ENCODE data around the gene ATRX.
"Not testable (repeated sequence)": the region's sequence is repeated elsewhere in the genome, so short reads cannot be mapped to it uniquely, and the experiment has no call there.

The ATRX gene

DNA sequence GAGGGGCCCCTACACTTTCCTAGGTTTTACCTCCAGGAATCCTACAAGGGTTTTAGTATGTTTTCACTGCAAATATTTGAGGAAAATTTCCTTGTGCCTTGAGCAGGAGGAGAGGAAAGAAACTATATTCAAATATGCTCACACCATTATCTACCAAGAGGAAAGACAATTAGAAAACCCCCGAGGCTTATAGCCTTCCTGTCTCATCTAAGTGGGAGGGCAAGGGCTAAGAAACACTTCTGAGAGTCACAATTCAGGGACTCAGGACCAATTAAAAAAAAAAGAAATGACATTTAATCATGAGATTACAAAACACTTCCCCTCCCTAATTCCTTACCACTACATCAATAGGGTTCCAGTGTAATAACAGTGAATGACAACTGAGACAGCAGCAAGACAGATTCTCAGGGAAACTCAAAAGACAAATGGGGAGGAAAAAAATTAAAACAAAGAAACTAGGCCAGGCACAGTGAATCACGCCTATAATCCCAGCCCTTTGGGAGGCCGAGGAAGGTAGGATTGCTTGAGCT lies 45.6 kb downstream of the ATRX start:
- no peak for DNase-seq (ENCODE audit: low read depth)

DNA sequence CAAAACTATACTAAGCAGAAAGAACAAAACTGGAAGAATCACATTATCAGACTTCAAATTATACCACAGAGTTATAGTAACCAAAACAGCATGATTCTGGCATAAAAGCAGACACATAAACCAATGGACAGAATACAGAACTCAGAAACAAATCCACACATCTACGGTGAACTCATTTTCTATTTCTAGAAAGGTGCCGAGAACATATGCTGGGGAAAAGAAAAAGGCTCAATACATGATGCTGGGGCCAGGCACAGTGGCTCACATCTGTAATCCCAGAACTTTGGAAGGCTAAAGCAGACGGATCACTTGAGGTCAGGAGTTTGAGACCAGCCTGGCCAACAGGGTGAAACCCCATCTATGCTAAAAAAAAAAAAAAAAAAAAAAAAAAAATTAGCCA lies 52.7 kb downstream of the ATRX start:
- DNase-seq (ENCODE audit: low read depth): no peak

DNA sequence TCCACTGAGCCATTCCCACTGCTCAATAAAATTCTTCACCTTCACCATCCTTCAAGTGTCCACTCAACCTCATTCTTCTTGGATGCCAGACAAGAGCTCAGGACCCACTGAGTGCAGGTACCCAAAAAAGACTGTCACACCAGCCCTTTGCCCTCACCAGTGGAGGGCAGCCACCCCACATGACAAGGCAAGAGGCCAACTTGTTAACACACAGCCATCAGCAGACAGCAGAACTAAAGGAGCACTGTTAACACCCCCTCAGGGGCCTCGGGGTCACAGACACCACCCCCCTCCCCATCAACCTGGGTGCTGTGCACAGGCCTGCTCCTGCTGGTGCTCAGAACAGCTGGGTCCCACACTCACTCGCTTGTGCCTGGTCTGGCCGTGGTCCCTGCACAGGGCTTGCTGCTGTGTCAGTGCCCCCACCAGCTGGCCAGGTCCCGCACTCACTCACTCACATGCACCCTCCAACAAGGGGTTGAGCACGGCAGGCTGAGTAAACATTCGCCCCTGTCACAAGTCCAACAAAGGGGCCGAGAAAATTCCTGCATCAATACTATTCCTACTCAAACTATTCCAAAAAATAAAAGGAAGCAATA lies 54.1 kb downstream of the ATRX start:
- DNase-seq (ENCODE audit: low read depth): no peak

DNA sequence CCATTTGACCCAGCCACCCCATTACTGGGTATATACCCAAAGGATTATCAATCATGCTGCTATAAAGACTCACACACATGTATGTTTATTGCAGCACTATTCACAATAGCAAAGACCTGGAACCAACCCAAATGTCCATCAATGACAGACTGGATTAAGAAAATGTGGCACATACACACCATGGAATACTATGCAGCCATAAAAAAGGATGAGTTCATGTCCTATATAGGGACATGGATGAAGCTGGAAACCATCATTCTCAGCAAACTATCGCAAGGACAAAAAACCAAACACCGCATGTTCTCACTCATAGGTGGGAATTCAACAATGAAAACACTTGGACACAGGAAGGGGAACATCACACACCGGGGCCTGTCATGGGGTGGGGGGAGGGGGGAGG lies 59.9 kb downstream of the ATRX start:
- DNase-seq (ENCODE audit: low read depth): not testable (repeated sequence)

DNA sequence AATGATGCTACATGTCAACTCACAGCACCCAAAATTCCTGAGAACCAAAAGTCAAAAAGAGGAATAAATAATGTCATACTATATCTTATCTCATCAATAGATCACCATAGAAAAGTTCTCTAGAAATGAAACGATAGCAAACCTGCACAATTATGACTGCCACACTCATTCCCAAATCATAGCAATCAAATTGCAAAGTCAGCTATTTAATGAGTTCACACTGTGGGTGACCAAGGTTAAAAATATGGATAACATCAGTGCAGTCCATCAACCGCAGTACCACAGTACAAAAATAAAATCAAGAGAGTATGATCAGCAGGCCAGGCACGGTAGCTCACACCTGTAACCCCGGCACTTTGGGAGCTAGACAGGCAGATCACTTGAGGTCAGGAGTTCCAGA lies 62.3 kb downstream of the ATRX start:
- no peak for DNase-seq (ENCODE audit: low read depth)

DNA sequence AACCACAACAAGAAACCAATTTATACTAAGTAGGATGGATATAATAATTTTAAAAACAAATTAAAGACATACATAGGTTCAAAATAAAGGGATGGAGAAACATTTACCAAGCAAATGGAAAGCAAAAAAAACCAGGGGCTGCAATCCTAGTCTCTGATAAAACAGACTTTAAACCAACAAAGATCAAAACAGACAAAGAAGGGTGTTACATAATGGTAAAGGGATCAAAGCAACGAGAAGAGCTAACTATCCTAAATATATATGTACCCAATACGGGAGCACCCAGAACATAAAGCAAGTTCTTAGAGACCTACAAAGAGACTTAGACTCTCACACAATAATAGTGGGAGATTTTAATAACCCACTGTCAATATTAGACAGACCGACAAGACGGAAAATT lies 66.6 kb downstream of the ATRX start:
- DNase-seq (ENCODE audit: low read depth): no peak

DNA sequence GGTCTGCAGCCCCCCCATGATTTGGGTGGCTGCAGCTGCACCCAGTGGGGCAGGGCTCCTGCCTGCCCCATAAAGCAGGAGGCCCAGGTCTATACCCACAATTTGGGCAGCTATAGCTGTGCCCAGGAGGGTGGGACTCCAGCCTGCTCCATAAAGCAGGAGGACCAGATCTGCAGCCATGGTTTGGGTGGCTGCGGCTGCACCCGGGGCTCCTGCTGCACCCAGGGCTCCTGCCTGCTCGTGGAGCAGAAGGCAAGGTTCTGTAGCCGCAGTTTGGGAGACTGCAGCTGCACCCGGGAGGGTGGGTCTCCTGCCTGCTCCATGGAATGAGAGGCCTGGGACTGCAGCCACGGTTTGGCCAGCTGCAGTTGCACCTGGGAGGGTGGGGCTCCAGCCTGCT lies 81.1 kb downstream of the ATRX start:
- DNase-seq (ENCODE audit: low read depth): no peak

DNA sequence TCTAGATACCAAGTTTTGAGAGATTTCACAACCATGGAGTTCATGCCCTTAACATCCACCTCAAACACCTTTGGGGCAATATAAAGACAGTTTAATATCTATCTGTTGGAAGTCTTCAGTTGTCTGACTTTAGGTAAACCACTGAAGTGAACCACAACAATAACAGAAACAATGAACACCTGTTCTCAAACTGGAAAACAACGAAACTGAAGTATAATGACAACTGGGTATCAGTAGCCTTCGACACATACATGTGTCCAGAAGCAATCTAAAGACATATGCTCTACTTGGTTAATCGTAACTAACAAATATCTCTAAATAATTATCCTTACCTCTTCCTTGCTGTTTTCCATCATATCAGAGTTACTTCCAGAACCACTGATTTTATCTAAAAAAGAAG lies 87.8 kb downstream of the ATRX start:
- DNase-seq (ENCODE audit: low read depth): no peak

DNA sequence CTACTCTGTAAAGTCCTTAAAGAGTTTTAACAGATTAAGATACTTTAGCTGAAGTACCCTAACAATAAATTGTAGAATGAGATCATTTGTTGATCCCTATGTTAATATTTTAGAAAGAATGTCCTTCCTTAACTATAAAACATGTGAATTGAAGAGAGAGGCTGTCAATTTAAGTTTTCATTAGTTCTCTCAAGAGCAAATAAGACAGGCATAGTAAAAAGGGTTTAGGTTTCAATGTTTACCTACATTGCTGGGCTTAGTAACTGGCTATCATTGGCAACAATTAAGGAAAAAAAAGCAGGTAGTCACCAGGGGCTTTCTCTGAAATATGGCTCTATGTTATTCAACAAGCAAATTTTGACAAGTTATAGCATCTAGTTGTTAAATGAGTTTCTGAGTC lies 91.5 kb downstream of the ATRX start:
- no peak for DNase-seq (ENCODE audit: low read depth)

DNA sequence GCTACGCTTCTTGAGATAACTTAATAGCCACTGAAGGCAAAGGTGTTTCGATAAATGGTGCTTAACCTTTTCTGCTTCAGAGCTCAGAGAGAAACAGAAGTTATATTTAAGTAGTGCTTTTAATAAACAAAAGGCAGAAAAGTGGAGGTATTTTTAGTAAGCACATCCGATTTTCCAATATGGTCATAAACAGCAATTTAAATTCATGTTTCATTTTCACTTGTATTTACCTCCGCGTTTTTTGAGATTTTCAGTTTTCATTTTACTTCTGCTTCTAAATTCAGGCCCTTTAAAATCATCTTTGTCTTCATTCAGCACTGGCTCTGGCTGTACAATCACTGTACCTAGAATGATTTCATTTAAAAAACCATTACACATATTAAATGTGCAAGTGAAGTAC lies 92.4 kb downstream of the ATRX start:
- no peak for DNase-seq (ENCODE audit: low read depth)

DNA sequence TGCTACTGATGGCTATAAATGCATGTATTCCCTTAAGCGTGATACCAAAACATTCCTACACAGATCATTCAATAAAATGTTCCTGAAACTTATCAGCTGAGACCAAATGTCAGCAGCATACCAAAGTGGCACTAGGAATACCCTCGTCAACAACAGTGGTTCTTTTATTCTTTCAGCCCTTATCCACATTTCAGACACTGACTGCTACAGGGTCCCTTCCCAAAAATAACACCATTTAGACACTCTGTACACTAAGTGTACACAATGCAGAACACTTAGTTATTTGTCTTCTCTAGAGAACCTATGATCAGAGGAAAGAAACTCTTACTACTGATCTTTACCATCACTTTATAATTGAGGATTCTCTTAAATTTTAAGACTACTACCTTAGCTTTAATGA lies 94.1 kb downstream of the ATRX start:
- DNase-seq (ENCODE audit: low read depth): no peak

DNA sequence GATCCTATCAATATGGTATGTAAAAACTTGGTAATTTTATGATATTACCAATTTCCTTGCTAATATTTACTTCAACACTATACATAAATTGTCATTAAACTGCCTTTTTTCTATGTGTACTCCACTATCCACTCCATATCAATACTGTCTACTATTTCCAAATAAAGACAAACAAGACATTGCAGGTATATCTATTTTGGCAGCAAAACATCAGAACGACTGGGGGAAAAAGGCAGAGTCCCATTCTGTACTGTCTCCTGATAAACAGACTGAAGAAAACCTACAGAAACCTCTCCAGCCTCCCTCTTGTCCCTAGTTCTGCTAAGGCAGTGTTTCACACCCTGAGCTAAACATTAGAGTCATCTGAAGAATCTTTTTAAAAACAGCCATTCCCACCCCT lies 96.6 kb downstream of the ATRX start:
- no peak for DNase-seq (ENCODE audit: low read depth)

DNA sequence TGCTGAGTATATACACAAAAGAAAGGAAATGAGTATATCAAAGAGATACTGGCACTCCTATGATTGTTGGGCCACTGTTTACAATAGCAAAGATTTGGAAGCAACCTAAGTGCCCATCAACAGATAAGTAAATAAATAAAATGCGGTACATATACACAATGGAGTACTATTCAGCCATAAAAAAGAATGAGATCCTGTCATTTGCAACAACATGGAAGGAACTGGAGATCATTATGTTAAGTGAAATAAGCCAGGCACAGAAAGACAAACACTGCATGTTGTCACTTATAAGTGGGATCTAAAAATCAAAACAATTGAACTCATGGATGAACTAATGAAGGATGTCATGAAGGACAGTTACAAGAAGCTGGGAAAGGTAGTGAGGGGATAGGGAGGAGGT lies 100.3 kb downstream of the ATRX start:
- DNase-seq (ENCODE audit: low read depth): not testable (repeated sequence)

DNA sequence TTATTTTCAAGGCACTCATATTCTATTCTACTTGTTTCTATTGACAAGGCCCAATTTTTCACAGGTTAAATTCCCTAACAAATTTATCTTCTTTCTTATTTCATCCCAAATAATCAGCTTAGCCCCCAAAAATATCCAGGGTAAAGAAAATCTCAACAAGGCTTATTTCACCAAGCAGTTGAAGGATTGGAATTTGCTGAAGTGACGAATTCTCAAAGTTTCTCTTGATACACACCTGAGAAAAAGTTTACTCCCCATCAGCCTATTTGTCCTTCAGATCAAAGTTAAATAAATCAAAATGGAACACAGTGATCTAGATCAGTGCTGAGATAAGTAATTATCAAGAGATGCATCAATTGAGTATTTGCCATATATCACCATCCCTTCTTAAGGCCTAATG lies 106.9 kb downstream of the ATRX start:
- no peak for DNase-seq (ENCODE audit: low read depth)

DNA sequence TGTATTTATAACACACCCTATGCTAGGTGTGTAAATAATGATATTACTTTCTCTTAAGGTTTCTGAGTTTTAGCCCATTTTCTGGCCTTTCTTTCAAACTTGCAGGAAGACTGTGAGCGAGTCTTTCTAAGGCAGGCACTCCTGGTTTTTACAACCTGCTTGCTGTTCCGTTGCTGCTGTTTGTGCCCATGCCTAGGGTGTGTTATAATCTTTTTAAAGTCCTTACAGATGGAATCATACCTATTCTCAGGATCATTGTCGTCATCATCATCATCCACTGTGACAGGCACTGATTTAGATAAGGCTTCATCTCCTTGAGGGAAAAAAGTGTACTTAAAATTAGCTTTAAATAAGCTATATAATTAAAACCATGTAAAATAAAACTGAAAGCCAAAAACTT lies 110.0 kb downstream of the ATRX start:
- no peak for DNase-seq (ENCODE audit: low read depth)

DNA sequence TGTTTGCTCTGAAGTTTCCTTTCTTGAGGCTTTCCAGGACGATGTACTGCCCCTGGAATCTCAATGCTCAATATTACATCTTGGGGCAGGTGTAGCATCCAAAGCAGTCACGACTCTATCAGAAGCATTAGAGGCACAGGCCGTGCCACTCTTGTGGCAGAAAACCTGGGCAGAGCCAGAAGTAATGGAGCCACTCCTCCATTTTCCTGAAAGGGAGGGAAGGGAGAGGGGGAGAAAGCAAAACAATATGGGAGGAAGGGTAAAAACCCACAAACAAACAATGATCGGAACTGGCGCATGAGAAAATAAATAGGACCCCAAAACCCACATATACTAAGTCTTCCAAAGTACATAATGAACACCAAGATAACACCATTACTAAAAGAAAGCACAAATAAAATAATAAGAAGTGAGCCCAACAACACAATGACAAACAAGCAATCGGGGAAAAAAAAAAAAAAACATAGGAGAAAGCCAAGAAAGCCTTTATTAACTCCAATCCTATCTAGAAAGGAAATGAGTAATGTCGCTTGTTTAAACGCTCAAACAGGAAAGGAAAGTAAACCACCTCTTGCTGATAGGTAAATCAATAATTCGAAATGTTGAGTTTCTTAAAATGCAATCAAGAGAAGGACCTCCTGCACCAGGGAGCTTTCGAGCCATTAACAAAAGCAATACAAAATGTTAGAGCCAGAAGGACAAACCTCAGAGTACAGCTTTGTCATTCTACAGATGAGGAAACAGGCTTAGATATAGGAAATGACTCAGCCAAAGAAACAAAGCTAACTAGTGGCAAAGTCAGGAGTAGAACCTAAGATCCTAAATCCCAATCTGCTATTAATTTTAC lies 117.4 kb downstream of the ATRX start:
- peak; percentile 3 for DNase-seq (ENCODE audit: low read depth)

DNA sequence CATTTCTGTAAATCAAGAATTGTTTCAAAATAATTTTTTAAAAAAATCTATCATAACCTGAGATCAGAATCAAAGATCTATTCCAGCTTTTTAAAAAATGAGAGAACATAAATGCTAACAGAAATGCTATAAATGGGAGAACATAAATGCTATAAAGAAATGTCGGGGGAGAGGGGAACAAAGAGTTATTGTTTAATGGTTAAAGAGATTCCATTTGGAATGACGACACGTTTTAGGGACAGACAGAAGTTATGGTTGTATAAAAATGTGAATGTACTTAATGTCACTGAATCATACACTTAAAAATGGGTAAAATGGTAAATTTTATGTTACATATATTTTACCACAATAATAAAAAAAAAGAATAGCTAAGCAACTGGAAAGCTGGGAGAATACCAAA lies 127.1 kb downstream of the ATRX start:
- DNase-seq (ENCODE audit: low read depth): no peak

DNA sequence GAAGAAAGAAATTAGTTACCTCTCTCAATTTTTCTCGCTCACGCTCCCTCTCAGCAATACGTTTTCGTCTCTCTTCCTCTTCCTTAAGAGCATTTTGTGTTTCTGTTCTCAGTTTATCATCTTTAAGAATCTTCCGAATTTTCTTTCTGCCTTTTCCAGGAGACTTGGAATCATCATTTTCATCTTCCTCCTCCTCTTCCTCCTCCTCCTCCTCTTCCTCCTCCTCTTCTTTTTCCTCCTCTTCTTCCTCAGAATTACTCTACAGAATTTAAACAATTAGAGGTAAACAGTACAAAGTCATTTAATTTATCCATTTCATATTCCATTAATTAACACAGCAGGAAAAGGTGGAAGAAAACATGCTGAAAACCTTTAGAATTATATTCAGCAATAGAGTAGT lies 133.9 kb downstream of the ATRX start:
- DNase-seq (ENCODE audit: low read depth): no peak

DNA sequence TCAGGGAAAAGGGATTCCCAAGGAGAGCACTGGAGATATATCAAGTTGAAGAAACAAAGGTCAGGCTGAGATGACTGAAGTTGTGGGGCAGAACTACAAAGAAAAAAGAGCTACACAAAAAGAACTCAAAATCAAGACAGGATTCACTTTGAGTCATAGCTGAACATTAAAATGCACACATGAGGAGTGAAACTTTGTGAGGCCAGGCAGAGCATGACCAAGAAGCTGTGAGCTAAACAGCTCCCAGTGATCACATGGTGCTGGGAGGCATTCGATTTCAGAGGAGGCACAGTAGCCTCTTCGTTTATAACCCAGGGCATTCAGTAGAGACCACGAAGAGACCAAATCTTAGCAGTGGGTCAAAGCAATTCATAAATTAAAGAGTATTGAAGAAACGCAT lies 145.3 kb downstream of the ATRX start:
- no peak for DNase-seq (ENCODE audit: low read depth)

DNA sequence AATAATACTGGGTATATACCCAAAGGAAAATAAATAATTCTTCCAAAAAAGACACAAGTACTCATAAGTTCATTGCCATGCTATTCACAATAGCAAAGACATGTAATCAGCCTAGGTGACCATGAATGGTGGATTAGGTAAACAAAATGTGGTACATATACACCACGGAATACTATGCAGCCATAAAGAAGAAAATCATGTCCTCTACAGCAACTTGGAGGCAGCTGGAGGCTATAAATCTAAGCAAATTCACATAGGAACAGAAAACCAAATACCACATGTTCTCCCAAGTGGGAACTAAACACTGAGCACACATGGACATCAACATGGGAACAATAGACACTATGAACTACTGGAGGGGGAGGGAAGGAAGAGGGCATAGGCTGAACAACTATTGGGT lies 146.2 kb downstream of the ATRX start:
- DNase-seq (ENCODE audit: low read depth): no peak

DNA sequence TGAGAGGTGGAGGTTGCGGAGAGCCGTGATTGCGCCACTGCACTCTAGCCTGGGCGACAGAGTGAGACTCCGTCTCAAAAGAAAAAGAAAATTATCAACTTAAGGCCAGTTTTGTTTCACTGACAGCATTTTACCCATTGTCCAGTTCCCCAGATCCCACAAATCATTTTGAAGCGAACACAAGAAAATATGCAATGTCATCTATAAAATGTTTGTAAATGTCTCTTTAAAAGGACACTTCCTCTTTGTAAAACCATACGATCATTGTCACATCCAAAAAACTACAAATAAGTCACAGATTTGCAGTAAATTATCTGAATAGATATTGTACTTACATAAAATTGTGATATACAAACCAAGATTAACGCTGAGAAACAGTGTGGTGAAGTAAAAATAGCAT lies 147.6 kb downstream of the ATRX start:
- no peak for DNase-seq (ENCODE audit: low read depth)

DNA sequence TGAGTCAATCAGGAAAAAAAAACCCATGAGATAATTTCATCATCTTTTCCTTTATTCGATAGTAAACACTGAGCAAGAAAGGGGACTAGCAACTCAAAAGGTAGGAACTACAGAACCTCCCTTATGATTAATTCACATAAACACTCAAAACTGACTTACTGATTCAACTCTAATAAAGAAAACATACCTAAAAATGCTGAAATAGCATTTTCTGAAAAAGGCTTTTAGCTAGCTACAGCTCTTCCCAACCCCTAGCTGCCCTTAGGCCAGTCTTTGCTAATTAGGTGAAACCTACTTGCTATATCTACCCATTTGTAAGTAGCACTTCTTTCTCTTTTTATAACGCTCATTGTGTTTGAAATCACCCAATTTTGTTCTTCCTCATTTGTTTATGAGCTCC lies 150.6 kb downstream of the ATRX start:
- DNase-seq (ENCODE audit: low read depth): no peak

DNA sequence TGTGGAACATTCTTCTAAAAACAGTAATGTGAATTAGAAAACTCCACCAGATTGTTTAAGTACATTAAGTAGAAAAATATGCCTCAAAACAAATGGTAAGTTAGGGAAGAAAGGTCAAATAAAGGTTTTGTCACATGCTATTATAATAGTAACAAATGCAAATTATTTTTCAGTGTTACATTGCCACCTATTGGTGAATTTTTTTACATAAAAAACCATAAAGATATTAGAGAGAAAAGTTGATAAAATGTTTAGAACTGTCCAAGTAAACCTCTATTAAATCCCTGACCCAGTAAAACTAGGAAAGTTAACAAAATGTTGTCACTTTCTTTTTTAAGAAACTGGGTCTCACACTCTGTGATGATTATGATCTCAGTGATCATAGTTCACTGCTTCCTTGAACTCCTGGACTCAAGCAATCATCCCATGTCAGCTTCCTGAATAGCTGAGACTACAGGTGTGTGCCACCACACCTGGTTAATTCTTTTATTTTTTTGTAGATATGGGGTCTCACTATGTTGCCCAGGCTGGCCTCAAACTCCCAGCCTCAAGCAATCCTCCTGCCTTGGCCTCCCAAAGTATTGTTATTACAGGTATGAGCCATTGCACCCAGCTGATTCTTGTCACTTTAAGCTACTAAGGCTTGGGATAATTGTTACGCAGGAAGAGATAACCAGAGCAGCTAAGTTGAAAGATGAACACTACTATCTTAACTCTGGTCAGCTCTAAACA lies 157.6 kb downstream of the ATRX start:
- no peak for DNase-seq (ENCODE audit: low read depth)

Data from fibroblast of gingiva (primary cell).